ENCODE data around the gene HSPA1L. TPM values are rescaled to one million over a fixed set of nuclear protein-coding genes. Genes with fewer than 3 reads are reported as not detected.
"Not testable (repeated sequence)": the region's sequence is repeated elsewhere in the genome, so short reads cannot be mapped to it uniquely, and the experiment has no call there.

The HSPA1L gene
- total RNA-seq, 4 donors from 2014 or later: 0.48 to 3.0 (median 1.9) TPM

DNA sequence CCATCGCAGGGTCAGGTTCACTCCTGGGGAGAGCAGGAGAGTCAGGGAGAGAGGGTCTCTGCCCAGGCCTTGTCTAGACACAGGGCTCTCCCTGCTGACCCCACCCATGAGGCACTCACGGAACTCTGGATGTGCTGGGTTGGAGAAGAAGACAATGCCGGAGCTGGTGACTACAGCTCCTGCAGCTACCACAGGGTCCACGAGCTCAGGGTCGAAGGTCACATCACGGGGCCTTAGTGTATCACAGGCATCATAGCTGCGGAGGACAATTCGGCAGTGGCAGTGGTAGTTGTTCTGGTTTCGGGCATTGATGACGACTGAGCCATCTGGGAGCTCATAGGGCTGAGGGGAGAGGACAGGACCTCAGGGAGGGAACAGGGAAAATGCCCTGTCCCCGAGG is 44.8 kb upstream of the HSPA1L start:
- DNase-seq (ENCODE audit: low spot score): no peak
- no peak for ATAC-seq (ENCODE audit: low FRiP score)
- TF ChIP-seq, protein P1, sequence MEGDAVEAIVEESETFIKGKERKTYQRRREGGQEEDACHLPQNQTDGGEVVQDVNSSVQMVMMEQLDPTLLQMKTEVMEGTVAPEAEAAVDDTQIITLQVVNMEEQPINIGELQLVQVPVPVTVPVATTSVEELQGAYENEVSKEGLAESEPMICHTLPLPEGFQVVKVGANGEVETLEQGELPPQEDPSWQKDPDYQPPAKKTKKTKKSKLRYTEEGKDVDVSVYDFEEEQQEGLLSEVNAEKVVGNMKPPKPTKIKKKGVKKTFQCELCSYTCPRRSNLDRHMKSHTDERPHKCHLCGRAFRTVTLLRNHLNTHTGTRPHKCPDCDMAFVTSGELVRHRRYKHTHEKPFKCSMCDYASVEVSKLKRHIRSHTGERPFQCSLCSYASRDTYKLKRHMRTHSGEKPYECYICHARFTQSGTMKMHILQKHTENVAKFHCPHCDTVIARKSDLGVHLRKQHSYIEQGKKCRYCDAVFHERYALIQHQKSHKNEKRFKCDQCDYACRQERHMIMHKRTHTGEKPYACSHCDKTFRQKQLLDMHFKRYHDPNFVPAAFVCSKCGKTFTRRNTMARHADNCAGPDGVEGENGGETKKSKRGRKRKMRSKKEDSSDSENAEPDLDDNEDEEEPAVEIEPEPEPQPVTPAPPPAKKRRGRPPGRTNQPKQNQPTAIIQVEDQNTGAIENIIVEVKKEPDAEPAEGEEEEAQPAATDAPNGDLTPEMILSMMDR (IDR thresholded peaks at IDR 0.05): no peak

DNA sequence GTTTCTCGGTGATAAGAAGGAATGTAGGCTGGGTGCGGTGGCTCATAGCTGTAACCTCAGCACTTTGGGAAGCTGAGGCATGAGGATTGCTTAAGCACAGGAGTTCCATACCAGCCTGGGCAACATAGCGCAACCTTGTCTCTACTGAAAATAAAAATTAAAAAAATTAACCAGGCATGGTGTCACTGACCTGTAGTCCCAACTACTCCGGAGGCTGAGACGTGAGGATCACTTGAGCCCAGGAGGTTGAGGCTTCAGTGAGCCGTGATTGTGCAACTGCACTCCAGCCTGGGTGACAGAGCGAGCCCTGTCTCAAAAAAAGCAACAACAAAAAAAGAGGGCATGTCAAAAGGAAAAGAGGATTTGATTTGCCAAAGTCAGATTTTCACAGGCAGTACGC is 43.6 kb upstream of the HSPA1L start:
- DNase-seq (ENCODE audit: low spot score) (no peak), ATAC-seq (ENCODE audit: low FRiP score) (no peak)
- TF ChIP-seq, protein P1 (IDR thresholded peaks at IDR 0.05): no peak

DNA sequence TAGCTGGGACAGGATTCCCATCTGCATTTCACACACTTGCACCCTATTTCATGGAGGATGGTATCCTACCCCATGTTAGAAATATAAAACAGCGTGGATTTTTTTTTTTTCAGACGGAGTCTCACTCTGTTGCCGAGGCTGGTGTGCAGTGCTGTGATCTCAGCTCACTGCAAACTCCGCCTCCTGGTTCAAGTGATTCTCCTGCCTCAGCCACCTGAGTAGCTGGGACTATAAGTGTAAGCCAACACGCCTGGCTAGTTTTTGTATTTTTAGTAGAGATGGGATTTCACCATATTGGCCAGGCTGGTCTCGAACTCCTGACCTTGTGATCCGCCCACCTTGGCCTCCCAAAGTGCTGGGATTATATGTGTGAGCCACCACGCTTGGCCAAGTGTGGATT is 42.7 kb upstream of the HSPA1L start:
- ATAC-seq (ENCODE audit: low FRiP score): not testable (repeated sequence)

DNA sequence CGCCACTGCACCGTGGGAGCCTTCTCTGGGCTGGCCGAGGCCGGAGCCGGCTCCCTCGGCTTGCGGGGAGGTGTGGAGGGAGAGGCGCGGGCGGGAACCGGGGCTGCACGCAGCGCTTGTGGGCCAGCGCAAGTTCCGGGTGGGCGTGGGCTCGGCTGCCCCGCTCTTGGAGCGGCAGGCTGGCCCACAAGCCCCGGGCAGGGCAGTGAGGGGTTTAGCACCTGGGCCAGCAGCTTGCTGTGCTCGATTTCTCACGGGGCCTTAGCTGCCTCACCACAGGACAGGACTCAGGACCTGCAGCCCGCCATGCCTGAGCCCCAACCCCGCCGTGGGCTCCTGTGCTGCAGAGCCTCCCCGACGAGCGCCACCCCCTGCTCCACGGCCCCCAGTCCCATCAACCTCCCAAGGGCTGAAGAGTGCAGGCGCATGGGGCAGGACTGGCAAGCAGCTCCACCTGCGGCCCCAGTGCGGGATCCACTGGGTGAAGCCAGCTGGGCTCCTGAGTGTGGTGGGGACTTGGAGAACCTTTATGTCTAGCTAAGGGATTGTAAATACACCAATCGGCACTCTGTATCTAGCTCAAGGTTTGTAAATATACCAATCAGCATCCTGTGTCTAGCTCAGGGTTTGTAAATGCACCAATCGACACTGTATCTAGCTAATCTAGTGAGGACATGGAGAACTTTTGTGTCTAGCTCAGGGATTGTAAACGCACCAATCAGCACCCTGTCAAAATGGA is 37.1 kb upstream of the HSPA1L start:
- not testable (repeated sequence) for ATAC-seq (ENCODE audit: low FRiP score); DNase-seq (ENCODE audit: low spot score)

More for the DNA sequence above, 42.7 kb upstream of the HSPA1L start:
- DNase-seq (ENCODE audit: low spot score): not testable (repeated sequence)

DNA sequence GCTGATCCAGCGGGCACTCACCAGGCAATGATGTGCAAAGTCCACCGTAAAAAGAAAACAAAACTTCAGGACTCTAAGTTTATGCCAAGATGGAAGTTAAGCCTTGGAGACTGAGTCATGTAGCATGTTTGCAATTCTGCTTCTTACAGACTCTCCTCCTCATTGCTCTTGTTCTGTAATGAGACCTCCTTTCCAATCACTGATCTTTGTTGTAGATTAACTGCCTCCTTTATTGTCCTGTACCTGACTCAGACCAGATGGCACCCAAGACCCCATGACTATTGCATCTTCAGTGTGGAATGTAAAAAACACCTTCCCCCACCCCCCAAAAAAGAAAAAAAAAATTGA is 36.4 kb upstream of the HSPA1L start:
- DNase-seq (ENCODE audit: low spot score) (no peak), ATAC-seq (ENCODE audit: low FRiP score) (no peak)
- TF ChIP-seq, protein P1 (IDR thresholded peaks at IDR 0.05): no peak

DNA sequence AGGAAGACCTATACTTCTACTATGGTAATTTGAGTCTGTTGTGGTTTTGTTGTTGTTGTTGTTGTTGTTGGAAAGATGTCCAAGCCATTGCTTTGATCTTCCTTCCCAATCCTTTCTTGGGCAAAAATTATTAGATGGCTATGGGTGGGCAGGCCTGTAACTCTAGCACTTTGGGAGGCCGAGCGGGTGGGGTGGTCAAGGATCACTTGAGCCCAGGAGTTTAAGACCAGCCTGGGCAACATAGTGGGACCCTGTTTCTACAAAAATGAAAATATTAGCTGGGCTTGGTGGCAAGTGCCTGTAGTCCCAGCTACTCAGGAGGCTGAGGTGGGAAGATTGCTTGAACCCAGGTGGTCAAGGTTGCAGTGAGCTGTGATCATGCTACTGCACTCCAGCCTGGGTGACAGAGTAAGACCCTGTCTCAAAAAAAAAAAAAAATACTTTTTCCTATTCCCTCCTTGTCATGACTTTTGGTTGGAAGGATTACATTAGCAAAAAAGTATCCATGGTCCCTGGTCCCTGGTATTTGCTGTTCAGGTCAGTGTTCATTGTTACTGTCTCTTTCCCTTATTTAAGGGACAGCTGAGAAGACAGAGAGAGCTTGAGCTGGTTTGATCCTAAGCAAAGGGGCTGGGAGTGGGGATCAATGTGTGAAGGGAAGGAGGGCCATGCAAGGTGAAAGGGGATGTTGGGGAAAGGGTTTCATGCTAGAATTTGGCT is 35.8 kb upstream of the HSPA1L start:
- ATAC-seq (ENCODE audit: low FRiP score) (no peak), DNase-seq (ENCODE audit: low spot score) (no peak)
- TF ChIP-seq, protein P1 (IDR thresholded peaks at IDR 0.05): no peak

DNA sequence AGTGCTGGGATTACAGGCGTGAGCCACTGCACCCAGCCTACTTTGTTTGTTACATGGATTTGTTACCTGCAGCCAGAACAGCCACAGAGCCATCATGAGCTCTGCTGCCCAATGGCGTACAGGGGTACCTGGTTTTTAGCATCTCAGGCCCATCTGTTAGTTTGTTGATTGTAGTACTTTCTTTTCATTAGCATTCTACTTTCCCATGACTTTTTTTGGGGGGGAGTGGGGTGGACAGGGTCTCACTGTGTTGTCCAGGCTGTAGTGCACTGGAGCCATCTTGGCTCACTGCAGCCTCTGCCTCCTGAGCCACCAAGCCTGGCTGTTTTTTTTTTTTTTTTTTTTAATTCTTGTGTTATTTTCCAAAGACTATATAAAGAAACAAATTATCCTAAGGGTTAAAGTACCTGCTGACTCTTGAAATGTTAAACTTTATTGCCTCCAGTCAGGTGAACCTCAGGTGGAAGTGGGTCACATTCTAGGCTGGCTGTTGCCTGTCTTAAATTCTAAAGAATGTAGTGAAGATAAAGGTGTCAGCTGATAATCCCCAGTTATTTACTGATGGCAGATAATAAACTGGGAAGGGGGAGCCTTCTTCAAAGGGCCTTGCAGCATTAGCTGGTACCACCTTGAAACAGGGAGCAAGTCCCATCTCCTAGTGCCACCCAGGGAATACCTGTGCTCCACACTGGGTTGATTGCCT is 32.3 kb upstream of the HSPA1L start:
- TF ChIP-seq, protein P1 (IDR thresholded peaks at IDR 0.05): no peak
- DNase-seq (ENCODE audit: low spot score) (no peak), ATAC-seq (ENCODE audit: low FRiP score) (no peak)
